Stimulated activated CD4-positive, alpha-beta T cell treated with anti-CD3 and anti-CD28 coated beads, Interleukin-4, amount 100 ng/mL, for 4 hours (primary cell): ENCODE measurements around the gene FAM217B.
"Not testable (repeated sequence)": the region's sequence is repeated elsewhere in the genome, so short reads cannot be mapped to it uniquely, and the experiment has no call there.

Experiments
- DNase-seq, 2 experiments: peaks; one replicate each; pipeline ENCODE4 v3.0.0-alpha.2; 2020

The FAM217B gene

DNA sequence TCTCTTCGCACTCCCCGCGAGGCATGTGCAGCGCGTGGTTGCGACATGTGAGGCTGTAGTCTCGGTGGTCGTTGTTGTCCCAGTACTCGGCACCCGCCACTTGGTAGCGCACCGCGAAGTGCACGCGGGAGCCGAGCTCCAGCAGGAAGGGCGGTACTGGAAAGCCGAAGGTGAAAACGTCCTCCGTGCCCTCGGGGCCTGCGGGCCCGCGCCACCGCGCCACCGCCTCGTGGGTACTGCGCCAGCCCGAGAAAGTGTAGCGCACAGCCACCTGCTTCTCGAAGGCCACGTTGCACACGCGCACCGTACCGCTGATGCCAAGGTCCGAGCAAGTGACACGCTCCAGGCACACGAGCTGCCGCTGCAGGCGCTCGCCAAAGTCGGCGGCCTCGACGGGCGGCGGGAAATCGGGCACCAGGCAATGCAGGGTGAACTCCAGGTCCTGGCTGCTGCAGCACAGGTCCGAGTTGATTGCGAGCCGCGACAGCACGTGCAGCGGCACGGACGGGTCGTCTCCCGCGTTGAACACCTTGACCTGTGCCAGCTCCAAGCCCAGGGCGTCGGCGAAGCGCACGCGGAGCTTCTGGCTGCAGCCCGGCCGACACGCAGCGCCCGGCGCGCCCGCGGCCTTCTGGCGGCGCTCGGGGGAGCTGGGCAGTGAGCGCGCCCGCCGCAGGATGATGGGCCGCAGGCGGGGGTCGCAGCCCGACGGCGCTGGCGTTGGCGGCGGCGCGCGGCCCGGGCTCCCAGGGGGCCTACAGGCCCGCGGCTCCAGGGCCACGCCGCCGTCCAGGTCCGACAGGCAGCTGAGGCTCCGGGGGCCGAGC lies 924 bp upstream of the FAM217B start:
- DNase-seq = no peak

GRCh38 chr20:59939879-59940128 lies 385 bp upstream of the FAM217B start:
- DNase-seq = no peak

GRCh38 chr20:59940956-59941294 lies 736 bp downstream of the FAM217B start:
- DNase-seq = no peak

GRCh38 chr20:59942245-59942644 lies 2.1 kb downstream of the FAM217B start:
- no peak for DNase-seq

- no peak for DNase-seq
Observed at GRCh38 chr20:59944726-59945125, 4.5 kb downstream of the FAM217B start.

GRCh38 chr20:59945175-59945574 lies 5.0 kb downstream of the FAM217B start:
- no peak for DNase-seq

DNA sequence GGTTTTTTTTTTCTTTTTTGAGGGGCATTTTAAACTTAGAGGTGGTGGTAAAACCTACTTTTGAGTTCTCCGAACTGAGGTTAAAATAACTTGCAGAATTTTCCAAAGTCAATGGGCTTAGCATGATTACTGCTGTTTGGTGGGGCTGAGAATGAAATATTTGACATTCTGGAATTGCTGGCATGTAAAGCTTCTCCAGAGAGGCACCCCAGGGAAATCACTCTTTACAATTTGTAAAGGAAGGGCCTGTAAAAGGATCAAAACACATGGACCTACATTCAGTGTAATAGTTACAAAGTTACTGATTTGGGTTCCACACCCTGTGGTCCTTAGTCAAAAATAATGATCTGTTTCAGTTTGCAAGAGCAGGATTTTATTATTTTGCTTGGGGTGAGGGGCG lies 5.5 kb downstream of the FAM217B start:
- DNase-seq = no peak

DNA sequence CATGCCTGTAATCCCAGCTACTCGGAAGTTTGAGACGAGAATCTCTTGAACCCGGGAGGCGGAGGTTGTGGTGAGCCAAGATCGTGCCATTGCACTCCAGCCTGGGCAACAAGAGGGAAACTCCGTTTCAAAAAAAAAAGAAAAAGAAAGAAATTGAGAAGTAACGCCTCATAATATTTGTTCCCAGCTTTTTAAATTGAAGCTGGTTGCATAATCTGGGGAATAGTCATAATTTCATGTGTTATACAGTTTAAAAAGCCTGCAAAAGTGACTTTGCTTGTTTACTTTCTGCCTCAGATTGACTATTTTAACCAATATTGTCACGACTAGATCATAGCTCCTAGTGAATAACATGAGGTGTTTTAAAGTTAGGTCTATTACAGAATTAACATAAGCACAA lies 7.2 kb downstream of the FAM217B start:
- DNase-seq = no peak

- DNase-seq = no peak
Observed at GRCh38 chr20:59948212-59948611, 8.0 kb downstream of the FAM217B start.

GRCh38 chr20:59948828-59949720 lies 8.9 kb downstream of the FAM217B start:
- DNase-seq = no peak

DNA sequence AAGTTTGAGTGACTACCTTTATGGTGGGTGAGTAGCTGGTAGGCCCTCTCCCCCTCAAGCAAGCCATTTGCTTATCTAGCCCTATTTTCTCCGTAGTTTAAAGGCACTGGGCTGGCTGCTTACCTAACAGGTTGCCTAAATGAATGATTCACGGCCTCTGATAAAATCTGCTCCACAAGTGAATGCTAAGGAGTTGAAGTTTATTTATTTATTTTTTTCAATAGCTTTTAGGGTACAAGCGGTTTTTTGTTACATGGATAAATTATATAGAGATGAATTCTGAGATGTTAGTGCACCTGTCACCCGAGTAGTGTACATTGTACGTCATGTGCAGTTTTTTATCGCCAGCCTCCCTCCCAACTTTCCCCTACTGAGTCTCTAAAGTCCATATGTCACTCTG lies 9.7 kb downstream of the FAM217B start:
- DNase-seq = no peak

DNA sequence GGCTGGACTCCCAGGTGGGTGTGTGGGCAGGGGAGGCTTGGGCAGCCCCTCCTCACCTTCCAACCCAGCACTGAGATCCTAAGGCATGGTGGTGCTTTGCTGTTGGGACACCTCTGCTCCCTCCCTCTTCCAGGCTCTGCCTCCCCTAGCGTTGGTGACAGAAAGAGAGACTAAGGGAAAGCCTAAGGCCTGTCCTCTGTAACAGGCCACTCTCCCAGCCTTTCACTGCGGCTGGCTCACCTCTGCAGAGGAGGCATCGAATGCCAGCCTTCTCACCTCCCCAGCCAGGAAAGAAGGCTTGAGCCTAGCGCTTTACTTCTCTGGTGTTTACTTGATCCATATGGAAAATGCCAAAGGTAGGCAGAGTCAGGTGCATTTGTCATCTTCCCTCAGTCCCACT lies 14.5 kb downstream of the FAM217B start:
- no peak for DNase-seq

DNA sequence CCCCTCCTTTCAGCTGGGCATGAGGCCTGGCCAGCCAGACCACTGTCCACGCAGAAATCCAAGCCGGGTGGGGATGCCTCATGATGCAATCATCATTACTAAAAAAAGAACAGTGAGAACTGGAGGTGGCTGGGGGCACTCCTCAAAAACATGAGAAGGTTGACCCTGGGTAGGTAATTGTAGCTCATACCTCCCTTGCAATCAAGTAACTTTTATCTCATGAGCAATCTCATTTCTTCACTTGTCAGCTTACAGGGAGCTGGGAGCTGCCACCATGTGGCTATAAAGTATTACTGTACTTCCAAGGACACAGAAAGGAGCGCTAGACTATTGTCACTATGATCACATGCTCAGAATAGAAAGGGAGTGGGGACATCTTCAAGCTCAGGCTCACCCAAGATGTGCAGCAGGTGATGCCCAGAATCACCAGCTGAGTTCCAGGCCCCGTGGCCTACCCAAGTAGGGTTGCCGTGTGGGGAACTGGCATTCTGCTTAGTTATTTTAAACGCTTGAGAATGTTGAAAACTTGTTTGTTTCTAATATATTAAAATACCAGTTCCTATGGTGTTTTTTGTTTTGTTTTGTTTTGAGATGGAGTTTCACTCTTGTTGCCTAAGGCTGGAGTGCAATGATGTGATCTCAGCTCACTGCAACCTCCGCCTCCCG lies 15.1 kb downstream of the FAM217B start:
- DNase-seq = no peak

- DNase-seq = not testable (repeated sequence)
Observed at GRCh38 chr20:59957568-59957967, 17.4 kb downstream of the FAM217B start.

- DNase-seq = no peak
Observed at GRCh38 chr20:59958123-59958522, 17.9 kb downstream of the FAM217B start, which contains the start of gene CDH26. TSS of gene CDH26 (plus strand) at chr20:59958423. CDS start at chr20:59958727, 304 bp downstream.

GRCh38 chr20:59958626-59959025 lies 18.4 kb downstream of the FAM217B start:
- no peak for DNase-seq

DNA sequence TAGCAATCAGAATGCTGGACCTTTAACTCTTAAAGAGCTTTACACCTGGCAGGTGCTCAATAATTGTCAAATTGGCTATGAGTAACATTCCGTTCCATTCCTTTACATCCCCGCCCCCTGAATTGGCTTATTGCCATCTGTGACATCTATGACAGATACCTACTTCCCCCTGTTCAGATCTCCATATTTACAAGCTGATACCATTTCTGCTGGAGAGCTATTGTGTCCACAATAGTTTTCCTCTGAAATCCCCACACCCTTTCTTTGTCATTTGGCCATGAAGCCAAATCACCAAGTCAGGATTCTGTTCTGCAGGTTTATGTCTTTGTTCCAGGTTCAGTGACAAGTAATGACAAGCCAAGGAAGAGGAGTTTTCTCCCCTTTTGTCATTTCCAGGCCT lies 21.2 kb downstream of the FAM217B start:
- no peak for DNase-seq

GRCh38 chr20:59962155-59962554 lies 22.0 kb downstream of the FAM217B start:
- DNase-seq = no peak

DNA sequence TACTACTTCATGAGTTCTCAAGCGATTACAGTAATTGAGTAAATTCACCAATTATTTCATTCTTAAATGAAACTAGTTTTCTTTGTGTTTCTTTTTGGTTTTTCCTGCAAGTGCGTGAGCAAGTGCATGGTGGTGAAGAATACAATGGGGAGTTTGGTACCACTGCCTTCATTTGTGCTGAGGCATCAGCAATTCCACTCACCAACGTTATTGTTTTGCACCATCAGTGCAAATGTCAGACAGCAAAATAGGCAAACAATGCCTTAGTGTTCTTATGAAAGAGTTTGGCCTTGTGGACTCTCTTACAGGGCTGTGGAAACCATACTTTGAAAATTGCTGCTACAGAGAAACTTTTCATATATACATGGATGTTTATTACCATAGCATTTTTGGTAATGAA lies 26.2 kb downstream of the FAM217B start:
- DNase-seq = no peak

DNA sequence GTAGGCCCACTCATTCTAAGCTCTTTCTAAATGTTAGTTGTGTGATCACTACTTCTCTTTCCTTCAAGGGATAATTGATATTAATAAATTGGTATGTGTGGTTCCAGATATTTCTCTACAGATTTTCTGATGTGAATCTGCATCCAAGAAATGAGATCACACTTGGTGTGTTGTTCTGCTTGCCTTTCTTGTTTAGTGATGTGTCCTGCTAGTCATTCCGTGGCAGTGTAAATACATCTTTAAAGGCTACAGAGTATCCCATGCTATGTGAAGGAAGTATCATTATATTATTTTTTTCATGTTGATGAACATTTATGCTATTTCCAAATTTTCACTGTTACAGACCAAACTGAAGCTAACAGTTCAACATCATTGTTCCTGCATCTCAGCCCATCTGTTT lies 31.2 kb downstream of the FAM217B start:
- DNase-seq = no peak

GRCh38 chr20:59972037-59972801 lies 32.0 kb downstream of the FAM217B start:
- no peak for DNase-seq

DNA sequence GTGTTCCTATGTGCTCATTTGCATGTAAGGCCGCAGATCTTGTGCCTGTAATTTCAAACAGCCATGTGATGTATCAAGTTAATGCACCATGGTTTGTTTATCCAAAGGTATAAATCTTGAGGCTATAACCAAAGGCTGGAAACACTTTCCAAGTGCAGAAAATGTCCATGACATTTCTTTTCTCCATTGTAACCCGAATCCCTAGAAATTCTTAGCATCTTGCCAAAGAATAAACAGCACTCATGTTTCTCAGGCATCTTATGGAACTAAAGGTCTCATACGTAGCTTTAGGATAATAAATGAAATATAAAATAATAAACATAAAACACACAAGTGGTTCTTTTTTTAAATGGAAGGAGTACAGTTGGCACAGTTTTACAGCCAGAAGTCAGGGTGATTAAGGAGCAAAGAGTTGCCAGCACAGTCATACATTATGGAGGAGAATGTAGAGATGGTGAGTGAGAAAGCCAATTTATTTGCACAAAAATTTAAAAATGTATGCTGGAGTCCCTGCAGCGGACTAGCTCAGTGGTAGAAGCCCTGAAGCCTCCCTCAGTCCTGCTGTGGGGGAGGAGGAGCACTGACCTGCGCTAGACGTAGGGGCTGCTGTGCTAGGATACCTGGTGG lies 36.1 kb downstream of the FAM217B start:
- no peak for DNase-seq

DNA sequence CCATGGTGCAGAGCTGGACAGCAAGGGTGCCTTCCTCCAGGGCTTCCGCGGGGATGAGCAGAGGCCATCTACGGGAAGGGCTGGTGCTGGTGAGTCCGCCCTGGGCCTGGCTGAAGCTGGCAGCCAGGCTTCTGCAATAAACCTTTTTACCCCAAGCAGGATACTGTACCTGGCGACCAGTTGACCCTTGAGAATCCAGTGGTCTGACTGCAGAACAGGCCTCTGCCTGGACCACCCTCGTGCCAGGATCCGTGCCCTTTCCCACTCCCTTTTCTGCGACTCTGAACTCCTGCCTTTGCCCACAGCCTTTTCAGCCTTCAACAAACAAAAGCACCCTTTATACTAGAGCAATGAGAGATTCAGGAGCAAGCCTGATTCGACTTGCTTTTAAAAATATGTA lies 36.9 kb downstream of the FAM217B start:
- DNase-seq = no peak
